Colonic mucosa (tissue), 4 donors: ENCODE data around the gene NF2. TPM values are rescaled to one million over a fixed set of nuclear protein-coding genes. Genes with fewer than 3 reads are reported as not detected.
"Not testable (repeated sequence)": the region's sequence is repeated elsewhere in the genome, so short reads cannot be mapped to it uniquely, and the experiment has no call there.

Source experiments
- DNase-seq: peaks from one replicate; pipeline ENCODE4 v3.0.0-alpha.2; 2020
- H3K27ac ChIP-seq: fragments of 200-600 bp; one replicate; pipeline ENCODE4 v1.8.0; 2021
- H3K27me3 ChIP-seq: fragments of 200-600 bp; one replicate; pipeline ENCODE4 v1.8.0; 2021
- H3K36me3 ChIP-seq: fragments of 200-600 bp; one replicate; pipeline ENCODE4 v1.8.0; 2021
- H3K4me1 ChIP-seq: fragments of 200-600 bp; one replicate; pipeline ENCODE4 v1.8.0; 2021; ENCODE audit warnings: mild to moderate bottlenecking
- H3K4me3 ChIP-seq: fragments of 200-600 bp; one replicate; pipeline ENCODE4 v1.8.0; 2021
- H3K9ac ChIP-seq, 2 donors: one replicate each; pipeline ENCODE4 v1.7.0; 2013; ENCODE audit warnings: control low read depth in 2 of 2, low read depth in 2 of 2, low read length in 2 of 2
- H3K9me3 ChIP-seq: fragments of 200-600 bp; one replicate; pipeline ENCODE4 v1.8.0; 2021
- CTCF ChIP-seq: fragments of 200-600 bp; IDR thresholded peaks from one replicate; pipeline ENCODE4 v1.8.0; 2022; ENCODE audit warnings: antibody characterized with exemption, mild to moderate bottlenecking
- intact Hi-C: fragments of 100-400 bp; cut with DNase I; formaldehyde crosslinking; loops from one replicate; pipeline ENCODE4 v1.14.1; 2022
- total RNA-seq, 2 donors: library from RNA; stranded (reverse); fragmentation: NEBNext Ultra II Directional in 1 of 2; extraction: Animal tissue kit (Norgen Biotek cat#: 25700) in 1 of 2; gene quantifications; one replicate each; pipeline ENCODE4 v1.2.1, GENCODE V29; 2021
- donor health status: healthy.
- donor health status: DM: no; HTN: no; CAD: no.
- donor health status: DM: no; HTN: no; CAD: no.

The NF2 gene
- total RNA-seq, 2 donors from 2014 or later = 33.5 to 51.0 TPM

- Histone ChIP-seq H3K36me3 (no peaks in the 10 kb centered on the region), H3K27me3 (no peaks in the 10 kb centered on the region), H3K9ac (no peak overlapping the region), H3K4me3 (no peak overlapping the region), H3K9me3 (no peaks in the 10 kb centered on the region), H3K27ac (no peak overlapping the region), H3K4me1 (no peaks in the 10 kb centered on the region)
- intact Hi-C loops = no loop called here
- DNase-seq = no peak
- TF ChIP-seq CTCF = no peak
Measured at GRCh38 chr22:29587938-29588699, 15.3 kb upstream of the NF2 start.

GRCh38 chr22:29593923-29594322 lies 9.5 kb upstream of the NF2 start:
- Histone ChIP-seq H3K27ac (no peak overlapping the region), H3K9ac (no peak overlapping the region), H3K9me3 (no peaks in the 10 kb centered on the region), H3K27me3 (no peaks in the 10 kb centered on the region), H3K4me1 (no peaks in the 10 kb centered on the region), H3K4me3 (no peak overlapping the region), H3K36me3 (no peaks in the 10 kb centered on the region)
- intact Hi-C loops = no loop called here
- no peak for DNase-seq
- TF ChIP-seq CTCF = no peak

GRCh38 chr22:29594447-29594846 lies 9.0 kb upstream of the NF2 start:
- H3K36me3 ChIP-seq, DNase-seq, H3K4me1 ChIP-seq, H3K27ac ChIP-seq, H3K4me3 ChIP-seq, intact Hi-C loops, H3K9me3 ChIP-seq, H3K9ac ChIP-seq, H3K27me3 ChIP-seq: not testable (repeated sequence)

- intact Hi-C loops = no loop called here
- H3K4me3 ChIP-seq = no peak overlapping the region
- no peak overlapping the region for H3K27ac ChIP-seq
Measured at GRCh38 chr22:29596408-29596807, 7.0 kb upstream of the NF2 start.

GRCh38 chr22:29597871-29598683 lies 5.4 kb upstream of the NF2 start:
- H3K27ac ChIP-seq, intact Hi-C loops, H3K9me3 ChIP-seq, H3K27me3 ChIP-seq, H3K9ac ChIP-seq, H3K4me1 ChIP-seq, DNase-seq, H3K4me3 ChIP-seq, H3K36me3 ChIP-seq: not testable (repeated sequence)

More at GRCh38 chr22:29596408-29596807, 7.0 kb upstream of the NF2 start:
- Histone ChIP-seq H3K4me1 (no peaks in the 10 kb centered on the region), H3K9ac (no peak overlapping the region), H3K9me3 (no peaks in the 10 kb centered on the region), H3K27me3 (no peaks in the 10 kb centered on the region), H3K36me3 (no peaks in the 10 kb centered on the region)
- TF ChIP-seq CTCF = no peak
- DNase-seq = no peak

GRCh38 chr22:29598684-29599020 lies 4.8 kb upstream of the NF2 start:
- TF ChIP-seq CTCF = no peak
- Histone ChIP-seq H3K4me3 (no peak overlapping the region), H3K27ac (no peak overlapping the region), H3K9me3 (no peaks in the 10 kb centered on the region), H3K36me3 (no peaks in the 10 kb centered on the region), H3K27me3 (no peaks in the 10 kb centered on the region), H3K4me1 (no peaks in the 10 kb centered on the region), H3K9ac (no peak overlapping the region)
- no peak for DNase-seq
- intact Hi-C loops = no loop called here
